ENCODE results near the gene MRPS12. TPM values are rescaled to one million over a fixed set of nuclear protein-coding genes. Genes with fewer than 3 reads are reported as not detected.
"Not testable (repeated sequence)": the region's sequence is repeated elsewhere in the genome, so short reads cannot be mapped to it uniquely, and the experiment has no call there.

Gene MRPS12
- total RNA-seq, 4 donors from 2014 or later, result 29.8 to 56.1 (median 35.6) TPM

DNA sequence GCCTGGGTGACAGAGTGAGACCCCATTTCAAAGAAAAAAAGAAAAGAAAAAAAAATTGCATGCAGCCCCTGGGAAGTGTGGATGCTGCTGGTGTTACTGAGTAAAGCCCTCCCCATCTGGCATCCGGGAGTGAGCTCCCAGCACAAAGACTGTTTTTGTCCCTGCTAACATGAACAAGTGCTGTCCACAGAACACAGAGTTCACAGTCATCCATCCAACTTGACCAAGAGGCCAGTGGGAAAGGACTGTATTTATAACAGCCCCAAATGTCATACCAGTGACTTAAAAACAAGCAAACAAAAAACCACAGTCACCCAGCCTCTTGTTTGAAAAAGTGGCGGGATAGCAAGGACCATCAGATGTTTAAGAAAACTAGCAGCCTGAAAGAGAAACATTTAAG lies 34.0 kb downstream of the MRPS12 start:
- Histone ChIP-seq H3K36me3 (no peaks in the 10 kb centered on the region), H3K4me3 (no peak overlapping the region), H3K27ac (no peak overlapping the region), H3K27me3 (no peaks in the 10 kb centered on the region), H3K9me3 (no peaks in the 10 kb centered on the region), H3K4me1 (no peaks in the 10 kb centered on the region)
- DNase-seq, result no peak
- TF ChIP-seq CTCF (IDR thresholded peaks at IDR 0.05), result no peak
- TF ChIP-seq POLR2A (IDR thresholded peaks at IDR 0.05), result no peak

DNA sequence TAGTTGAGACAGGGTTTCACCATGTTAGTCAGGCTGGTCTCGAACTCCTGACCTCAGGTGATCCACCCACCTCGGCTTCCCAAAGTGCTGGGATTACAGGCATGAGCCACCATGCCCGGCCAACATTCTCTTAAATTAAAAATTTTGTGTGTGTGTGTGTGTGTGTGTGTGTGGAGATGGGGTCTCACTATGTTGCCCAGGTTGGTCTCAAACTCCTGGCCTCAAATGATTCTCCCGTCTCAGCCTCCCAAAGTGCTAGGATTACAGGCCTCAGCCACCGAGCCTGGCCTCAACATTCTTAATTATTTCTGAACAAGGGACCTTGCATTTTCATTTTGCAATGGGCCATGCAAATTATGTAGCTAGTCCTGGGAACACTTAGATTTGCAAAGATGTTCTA lies 35.4 kb downstream of the MRPS12 start:
- not testable (repeated sequence) for H3K27ac ChIP-seq, DNase-seq, H3K4me1 ChIP-seq, H3K4me3 ChIP-seq, H3K9me3 ChIP-seq, H3K36me3 ChIP-seq, H3K27me3 ChIP-seq

DNA sequence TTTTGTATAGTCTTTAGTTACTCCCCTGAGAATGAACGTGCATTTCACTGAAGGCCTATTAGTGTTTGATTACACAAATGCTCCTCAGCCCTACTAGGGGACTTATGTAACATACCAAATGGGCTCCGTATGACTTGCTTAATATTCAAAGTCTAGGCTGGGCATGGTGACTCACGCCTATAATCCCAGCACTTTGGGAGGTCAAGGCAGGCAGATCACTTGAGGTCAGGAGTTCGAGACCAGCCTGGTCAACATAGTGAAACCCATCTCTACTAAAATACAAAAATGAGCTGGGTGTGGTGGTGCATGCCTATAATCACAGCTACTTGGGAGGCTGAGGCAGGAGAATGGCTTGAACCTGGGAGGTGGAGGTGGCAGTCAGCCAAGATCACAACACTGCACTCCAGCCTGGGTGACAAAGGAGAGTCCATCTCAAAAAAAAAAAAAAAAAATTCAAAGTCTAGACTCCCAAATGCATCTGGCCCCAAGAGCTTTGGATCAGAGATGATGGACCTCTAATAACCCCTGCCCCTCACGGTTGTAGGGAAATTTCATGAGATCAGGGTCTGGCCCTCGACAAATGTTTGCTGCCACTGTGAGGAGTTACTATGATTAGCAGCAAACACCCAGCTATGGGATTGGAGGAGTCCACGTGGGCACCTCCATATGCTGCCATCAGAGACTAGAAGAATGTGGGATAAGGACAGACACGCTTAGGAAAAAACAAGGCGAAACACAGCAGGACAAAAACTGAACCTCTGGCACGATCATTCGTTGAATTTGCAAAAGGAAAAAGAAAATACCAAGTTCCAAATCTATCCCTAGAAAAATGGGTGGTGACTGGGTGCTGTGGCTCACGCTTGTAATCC lies 40.2 kb downstream of the MRPS12 start:
- TF ChIP-seq CTCF (IDR thresholded peaks at IDR 0.05), result no peak
- no peak for TF ChIP-seq POLR2A (IDR thresholded peaks at IDR 0.05)
- no peak overlapping the region for H3K4me3 ChIP-seq
- H3K36me3 ChIP-seq, result no peaks in the 10 kb centered on the region
- H3K4me1 ChIP-seq, result peaks cover 0 to 3% (median 0%) of the 10 kb centered on the region in 4 donors
- peaks cover 0 to 8% of the 10 kb centered on the region in 2 donors for H3K27me3 ChIP-seq
- no peak for DNase-seq
- no peak overlapping the region for H3K27ac ChIP-seq
- H3K9me3 ChIP-seq, result no peaks in the 10 kb centered on the region

GRCh38 chr19:38971672-38972071 lies 40.9 kb downstream of the MRPS12 start:
- Histone ChIP-seq H3K9me3 (no peaks in the 10 kb centered on the region), H3K4me3 (no peak overlapping the region), H3K27me3 (peaks cover 0 to 10% of the 10 kb centered on the region in 2 donors), H3K4me1 (peaks cover 0 to 9% (median 0%) of the 10 kb centered on the region in 4 donors), H3K36me3 (no peaks in the 10 kb centered on the region), H3K27ac (no peak overlapping the region)
- TF ChIP-seq CTCF (IDR thresholded peaks at IDR 0.05), result no peak
- no peak for TF ChIP-seq POLR2A (IDR thresholded peaks at IDR 0.05)
- DNase-seq, result no peak

DNA sequence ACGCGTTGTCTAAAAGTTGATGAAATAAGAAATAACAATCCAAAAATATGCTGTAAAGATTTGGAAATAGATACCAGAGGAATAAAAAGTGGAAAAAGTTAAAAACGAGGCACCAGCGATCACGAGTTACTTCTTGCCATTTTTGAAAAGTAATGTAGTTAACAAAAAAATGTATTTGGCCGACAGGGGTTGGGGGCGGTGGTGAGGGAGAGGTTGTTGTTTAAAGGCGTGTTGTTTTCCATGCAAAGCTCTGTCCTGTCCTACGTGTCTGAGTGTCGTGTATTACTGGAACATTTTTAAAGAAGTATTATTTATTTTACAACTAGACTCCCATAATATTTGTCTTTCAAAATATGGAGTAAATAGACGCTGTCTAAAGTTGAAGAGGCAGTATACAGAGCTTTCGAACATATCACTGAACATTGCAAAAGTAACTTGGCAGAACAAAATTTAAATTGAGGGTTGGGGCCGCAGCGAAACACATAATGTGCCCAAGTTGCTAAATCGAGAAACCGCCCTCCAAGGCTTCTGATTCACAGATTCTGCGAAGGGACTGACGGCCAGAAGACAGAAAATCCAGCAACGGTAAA lies 44.0 kb downstream of the MRPS12 start:
- H3K27me3 ChIP-seq, result peaks cover 0 to 10% of the 10 kb centered on the region in 2 donors
- no peak for TF ChIP-seq CTCF (IDR thresholded peaks at IDR 0.05)
- TF ChIP-seq POLR2A (IDR thresholded peaks at IDR 0.05), result no peak
- peak overlapping the region; percentile 53 to 77 (median 74) for H3K27ac ChIP-seq
- peak overlapping the region; percentile 35 to 55 (median 45) for H3K4me3 ChIP-seq
- peaks cover 0 to 9% (median 0%) of the 10 kb centered on the region in 4 donors for H3K4me1 ChIP-seq
- DNase-seq, result no peak
- no peaks in the 10 kb centered on the region for H3K36me3 ChIP-seq
- no peaks in the 10 kb centered on the region for H3K9me3 ChIP-seq

DNA sequence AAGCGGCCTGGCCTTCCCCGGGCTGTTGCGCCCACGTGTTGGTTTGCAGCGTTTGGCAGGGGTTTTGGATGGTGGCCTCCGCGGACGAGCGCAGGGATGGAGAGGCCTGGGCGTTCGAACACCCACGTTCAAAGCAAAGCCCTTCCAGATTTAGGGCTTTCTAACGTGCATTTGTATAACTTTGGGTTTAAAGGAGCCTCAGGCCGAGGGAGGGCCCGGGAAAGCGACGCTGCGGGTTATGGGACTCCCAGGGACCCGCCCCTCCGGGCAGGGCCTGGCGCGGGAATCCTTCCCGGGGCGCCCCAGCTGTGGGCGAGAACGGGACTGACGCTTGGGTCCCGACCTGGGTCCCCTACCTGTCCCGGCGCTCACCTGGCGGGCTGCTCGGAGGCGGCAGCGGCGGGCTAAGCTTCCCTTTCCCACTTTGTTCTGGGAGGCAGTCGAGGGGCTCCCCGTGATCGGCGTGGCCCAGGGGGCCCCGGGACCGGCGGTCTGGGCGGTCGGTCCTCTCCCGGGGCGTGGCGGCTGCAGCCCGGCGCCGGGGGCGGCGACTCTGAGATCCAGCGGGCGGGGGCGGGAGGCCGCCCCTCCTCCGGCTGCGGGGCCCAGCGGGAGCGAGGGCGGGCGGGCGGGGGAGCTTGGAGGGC lies 44.6 kb downstream of the MRPS12 start, which contains the start of gene FBXO17:
TSS of gene FBXO17 (minus strand) at position 529 of the 647 bp plus-strand sequence. CDS start 25,423 bp downstream, outside the sequence.
- H3K27me3 ChIP-seq, result peaks cover 0 to 10% of the 10 kb centered on the region in 2 donors
- TF ChIP-seq CTCF (IDR thresholded peaks at IDR 0.05), result no peak
- no peak for TF ChIP-seq POLR2A (IDR thresholded peaks at IDR 0.05)
- DNase-seq, result peak in 1 of 3 donors; percentile 53
- H3K4me1 ChIP-seq, result peaks cover 0 to 9% (median 0%) of the 10 kb centered on the region in 4 donors
- peak within 1 kb of the TSS; percentile 53 to 77 (median 74) for H3K27ac ChIP-seq
- H3K9me3 ChIP-seq, result peaks cover 0 to 2% (median 0%) of the 10 kb centered on the region in 4 donors
- H3K36me3 ChIP-seq, result no peaks in the 10 kb centered on the region
- peak within 1 kb of the TSS; percentile 35 to 55 (median 45) for H3K4me3 ChIP-seq
